Measurements from ENCODE around the gene GART. TPM values are rescaled to one million over a fixed set of nuclear protein-coding genes. Genes with fewer than 3 reads are reported as not detected.
A peak's percentile ranks its signal among the peaks of the same experiment; 100 is the strongest.

Gene GART
- total RNA-seq, 6 experiments from 2014 or later: 23.0 to 93.5 (median 39.3) TPM

- DNase-seq: no peak
- Histone ChIP-seq H3K27ac (no peak overlapping the region), H3K4me3 (no peak overlapping the region), H3K27me3 (no peaks in the 10 kb centered on the region), H3K36me3 (peaks cover 24 to 87% (median 63%) of the 10 kb centered on the region in 4 donors), H3K9me3 (no peaks in the 10 kb centered on the region), H3K4me1 (no peaks in the 10 kb centered on the region)
- no peak for TF ChIP-seq POLR2A (IDR thresholded peaks at IDR 0.05)
- TF ChIP-seq, protein P1, sequence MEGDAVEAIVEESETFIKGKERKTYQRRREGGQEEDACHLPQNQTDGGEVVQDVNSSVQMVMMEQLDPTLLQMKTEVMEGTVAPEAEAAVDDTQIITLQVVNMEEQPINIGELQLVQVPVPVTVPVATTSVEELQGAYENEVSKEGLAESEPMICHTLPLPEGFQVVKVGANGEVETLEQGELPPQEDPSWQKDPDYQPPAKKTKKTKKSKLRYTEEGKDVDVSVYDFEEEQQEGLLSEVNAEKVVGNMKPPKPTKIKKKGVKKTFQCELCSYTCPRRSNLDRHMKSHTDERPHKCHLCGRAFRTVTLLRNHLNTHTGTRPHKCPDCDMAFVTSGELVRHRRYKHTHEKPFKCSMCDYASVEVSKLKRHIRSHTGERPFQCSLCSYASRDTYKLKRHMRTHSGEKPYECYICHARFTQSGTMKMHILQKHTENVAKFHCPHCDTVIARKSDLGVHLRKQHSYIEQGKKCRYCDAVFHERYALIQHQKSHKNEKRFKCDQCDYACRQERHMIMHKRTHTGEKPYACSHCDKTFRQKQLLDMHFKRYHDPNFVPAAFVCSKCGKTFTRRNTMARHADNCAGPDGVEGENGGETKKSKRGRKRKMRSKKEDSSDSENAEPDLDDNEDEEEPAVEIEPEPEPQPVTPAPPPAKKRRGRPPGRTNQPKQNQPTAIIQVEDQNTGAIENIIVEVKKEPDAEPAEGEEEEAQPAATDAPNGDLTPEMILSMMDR (IDR thresholded peaks at IDR 0.05): no peak
- WGBS (ENCODE audit: insufficient coverage, low coverage, low lambda C conversion rate, missing lambda C conversion rate): 98% methylated on average over 16 of the region's 32 CpGs
- ATAC-seq: no peak
- intact Hi-C loops (cut with DNase I): no loop called here
These were observed 13.0 kb upstream of the GART start for GRCh38 chr21:33554982-33555344.

DNA sequence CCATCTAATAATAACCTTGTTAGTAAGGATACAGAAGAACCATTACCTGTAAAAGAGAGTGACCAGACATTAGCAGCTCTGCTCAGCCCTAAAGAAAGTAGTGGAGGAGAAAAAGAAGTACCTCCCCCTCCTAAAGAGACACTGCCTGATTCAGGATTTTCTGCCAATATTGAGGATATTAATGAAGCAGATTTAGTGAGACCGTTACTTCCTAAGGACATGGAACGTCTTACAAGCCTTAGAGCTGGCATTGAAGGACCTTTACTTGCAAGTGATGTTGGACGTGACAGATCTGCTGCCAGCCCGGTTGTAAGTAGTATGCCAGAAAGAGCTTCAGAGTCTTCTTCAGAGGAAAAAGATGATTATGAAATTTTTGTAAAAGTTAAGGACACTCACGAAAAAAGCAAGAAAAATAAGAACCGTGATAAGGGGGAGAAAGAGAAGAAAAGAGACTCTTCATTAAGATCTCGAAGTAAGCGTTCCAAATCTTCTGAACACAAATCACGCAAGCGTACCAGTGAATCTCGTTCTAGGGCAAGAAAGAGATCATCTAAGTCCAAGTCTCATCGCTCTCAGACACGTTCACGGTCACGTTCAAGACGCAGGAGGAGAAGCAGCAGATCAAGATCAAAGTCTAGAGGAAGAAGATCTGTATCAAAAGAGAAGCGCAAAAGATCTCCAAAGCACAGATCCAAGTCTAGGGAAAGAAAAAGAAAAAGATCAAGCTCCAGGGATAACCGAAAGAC, 12.5 kb upstream of the GART start:
- H3K4me3 ChIP-seq: no peak overlapping the region
- intact Hi-C loops (cut with DNase I): no loop called here
- no peak for ATAC-seq
- no peaks in the 10 kb centered on the region for H3K27me3 ChIP-seq
- no peak for DNase-seq
- H3K9me3 ChIP-seq: no peaks in the 10 kb centered on the region
- TF ChIP-seq, protein P1 (IDR thresholded peaks at IDR 0.05): no peak
- TF ChIP-seq POLR2A (IDR thresholded peaks at IDR 0.05): no peak
- no peak overlapping the region for H3K27ac ChIP-seq
- no peaks in the 10 kb centered on the region for H3K4me1 ChIP-seq
- peaks cover 24 to 87% (median 63%) of the 10 kb centered on the region in 4 donors for H3K36me3 ChIP-seq
- 90% methylated on average over 17 of the region's 18 CpGs for WGBS (ENCODE audit: insufficient coverage, low coverage, low lambda C conversion rate, missing lambda C conversion rate)

DNA sequence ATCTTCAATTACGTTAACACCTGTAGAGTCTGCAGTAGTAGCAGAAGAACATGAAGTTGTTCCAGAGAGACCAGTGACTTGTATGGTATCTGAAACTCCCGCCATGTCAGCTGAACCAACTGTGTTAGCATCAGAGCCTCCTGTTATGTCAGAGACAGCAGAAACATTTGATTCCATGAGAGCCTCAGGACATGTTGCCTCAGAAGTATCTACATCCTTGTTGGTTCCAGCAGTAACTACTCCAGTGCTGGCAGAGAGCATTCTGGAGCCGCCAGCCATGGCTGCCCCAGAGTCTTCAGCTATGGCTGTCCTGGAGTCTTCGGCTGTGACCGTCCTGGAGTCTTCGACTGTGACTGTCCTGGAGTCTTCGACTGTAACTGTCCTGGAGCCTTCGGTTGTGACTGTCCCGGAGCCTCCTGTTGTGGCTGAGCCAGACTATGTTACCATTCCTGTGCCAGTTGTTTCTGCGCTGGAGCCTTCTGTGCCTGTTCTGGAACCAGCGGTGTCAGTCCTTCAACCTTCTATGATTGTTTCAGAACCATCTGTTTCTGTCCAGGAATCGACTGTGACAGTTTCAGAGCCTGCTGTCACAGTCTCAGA, 11.2 kb upstream of the GART start:
- Histone ChIP-seq H3K4me1 (no peaks in the 10 kb centered on the region), H3K36me3 (peaks cover 24 to 87% (median 65%) of the 10 kb centered on the region in 4 donors), H3K27me3 (no peaks in the 10 kb centered on the region), H3K4me3 (no peak overlapping the region), H3K9me3 (no peaks in the 10 kb centered on the region), H3K27ac (no peak overlapping the region)
- 94% methylated on average over 4 of the region's 12 CpGs for WGBS (ENCODE audit: insufficient coverage, low coverage, low lambda C conversion rate, missing lambda C conversion rate)
- DNase-seq (no peak), ATAC-seq (peak in 1 of 4 donors; percentile 15)
- no peak for TF ChIP-seq POLR2A (IDR thresholded peaks at IDR 0.05)
- TF ChIP-seq, protein P1 (IDR thresholded peaks at IDR 0.05): no peak
- intact Hi-C loops (cut with DNase I): no loop called here

DNA sequence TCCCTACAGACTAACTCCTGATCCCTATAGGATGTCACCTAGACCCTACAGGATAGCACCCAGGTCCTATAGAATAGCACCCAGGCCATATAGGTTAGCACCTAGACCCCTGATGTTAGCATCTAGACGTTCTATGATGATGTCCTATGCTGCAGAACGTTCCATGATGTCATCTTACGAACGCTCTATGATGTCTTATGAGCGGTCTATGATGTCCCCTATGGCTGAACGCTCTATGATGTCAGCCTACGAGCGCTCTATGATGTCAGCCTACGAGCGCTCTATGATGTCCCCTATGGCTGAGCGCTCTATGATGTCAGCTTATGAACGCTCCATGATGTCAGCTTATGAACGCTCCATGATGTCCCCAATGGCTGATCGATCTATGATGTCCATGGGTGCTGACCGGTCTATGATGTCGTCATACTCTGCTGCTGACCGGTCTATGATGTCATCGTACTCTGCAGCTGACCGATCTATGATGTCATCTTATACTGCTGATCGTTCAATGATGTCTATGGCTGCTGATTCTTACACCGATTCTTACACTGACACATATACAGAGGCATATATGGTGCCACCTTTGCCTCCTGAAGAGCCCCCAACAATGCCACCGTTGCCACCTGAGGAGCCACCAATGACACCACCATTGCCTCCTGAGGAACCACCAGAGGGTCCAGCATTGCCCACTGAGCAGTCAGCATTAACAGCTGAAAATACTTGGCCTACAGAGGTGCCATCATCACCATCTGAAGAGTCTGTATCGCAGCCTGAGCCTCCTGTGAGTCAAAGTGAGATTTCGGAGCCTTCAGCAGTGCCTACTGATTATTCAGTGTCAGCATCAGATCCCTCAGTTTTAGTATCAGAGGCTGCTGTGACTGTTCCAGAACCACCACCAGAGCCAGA, 10.4 kb upstream of the GART start:
- Histone ChIP-seq H3K9me3 (no peaks in the 10 kb centered on the region), H3K27me3 (no peaks in the 10 kb centered on the region), H3K4me1 (no peaks in the 10 kb centered on the region), H3K4me3 (no peak overlapping the region), H3K27ac (no peak overlapping the region), H3K36me3 (peaks cover 24 to 87% (median 61%) of the 10 kb centered on the region in 4 donors)
- TF ChIP-seq POLR2A (IDR thresholded peaks at IDR 0.05): no peak
- TF ChIP-seq, protein P1 (IDR thresholded peaks at IDR 0.05): no peak
- 96% methylated on average over 17 of the region's 24 CpGs for WGBS (ENCODE audit: insufficient coverage, low coverage, low lambda C conversion rate, missing lambda C conversion rate)
- DNase-seq (no peak), ATAC-seq (peak in 3 of 4 donors; percentile 10 to 26 (median 17))
- intact Hi-C loops (cut with DNase I): no loop called here
